HUES48 (cell line): ENCODE measurements around the gene DACT3.
A peak's percentile ranks its signal among the peaks of the same experiment; 100 is the strongest.

Experiments used
- H3K27ac ChIP-seq: one replicate; pipeline ENCODE4 v1.7.0; 2013; ENCODE audit warnings: low read depth, low read length, inconsistent platforms
- H3K27me3 ChIP-seq: 2 replicates; pipeline ENCODE4 v1.6.1; 2013; ENCODE audit warnings: mild to moderate bottlenecking, low read length; ENCODE audit not compliant: control insufficient read depth, insufficient read depth
- H3K36me3 ChIP-seq: 2 replicates; pipeline ENCODE4 v1.6.1; 2013; ENCODE audit warnings: low read length; ENCODE audit not compliant: control insufficient read depth, insufficient read depth
- H3K4me1 ChIP-seq: 2 replicates; pipeline ENCODE4 v1.6.1; 2013; ENCODE audit warnings: mild to moderate bottlenecking, low read length; ENCODE audit not compliant: control insufficient read depth, insufficient read depth
- H3K4me3 ChIP-seq: 2 replicates; pipeline ENCODE4 v1.5.1; 2013; ENCODE audit warnings: mild to moderate bottlenecking, low read depth, low read length
- H3K9ac ChIP-seq: 2 replicates; pipeline ENCODE4 v1.6.1; 2013; ENCODE audit warnings: mild to moderate bottlenecking, low read depth, low read length, moderate library complexity
- H3K9me3 ChIP-seq: 2 replicates; pipeline ENCODE4 v1.6.1; 2013; ENCODE audit warnings: low read length; ENCODE audit not compliant: control insufficient read depth, insufficient read depth

The DACT3 gene

GRCh38 chr19:46661735-46662592 lies 982 bp upstream of the DACT3 start:
- Histone ChIP-seq H3K36me3 (no peaks in the 10 kb centered on the region), H3K27ac (peak overlapping the region; percentile 49), H3K9ac (no peak overlapping the region), H3K9me3 (no peaks in the 10 kb centered on the region), H3K27me3 (peaks cover 9% of the 10 kb centered on the region), H3K4me1 (peaks cover 12% of the 10 kb centered on the region), H3K4me3 (peak overlapping the region; percentile 51)

GRCh38 chr19:46660551-46661019 lies 397 bp downstream of the DACT3 start:
- peaks cover 12% of the 10 kb centered on the region for H3K4me1 ChIP-seq
- no peak overlapping the region for H3K9ac ChIP-seq
- no peaks in the 10 kb centered on the region for H3K36me3 ChIP-seq
- peak overlapping the region; percentile 60 for H3K4me3 ChIP-seq
- H3K9me3 ChIP-seq, result no peaks in the 10 kb centered on the region
- H3K27ac ChIP-seq, result no peak overlapping the region
- H3K27me3 ChIP-seq, result peaks cover 9% of the 10 kb centered on the region

- H3K4me3 ChIP-seq, result peak overlapping the region; percentile 60
- H3K27me3 ChIP-seq, result peaks cover 9% of the 10 kb centered on the region
- H3K36me3 ChIP-seq, result no peaks in the 10 kb centered on the region
- peaks cover 13% of the 10 kb centered on the region for H3K4me1 ChIP-seq
- H3K9me3 ChIP-seq, result no peaks in the 10 kb centered on the region
- no peak overlapping the region for H3K27ac ChIP-seq
- no peak overlapping the region for H3K9ac ChIP-seq
Observed at GRCh38 chr19:46660008-46660517, 919 bp downstream of the DACT3 start.

- Histone ChIP-seq H3K27me3 (peaks cover 9% of the 10 kb centered on the region), H3K36me3 (no peaks in the 10 kb centered on the region), H3K27ac (no peak overlapping the region), H3K9ac (no peak overlapping the region), H3K9me3 (no peaks in the 10 kb centered on the region), H3K4me3 (peak overlapping the region; percentile 60), H3K4me1 (peaks cover 19% of the 10 kb centered on the region)
Observed at GRCh38 chr19:46659151-46660007, 1.6 kb downstream of the DACT3 start.

GRCh38 chr19:46656541-46656940 lies 4.4 kb downstream of the DACT3 start:
- peaks cover 20% of the 10 kb centered on the region for H3K4me1 ChIP-seq
- no peaks in the 10 kb centered on the region for H3K9me3 ChIP-seq

GRCh38 chr19:46654621-46655152 lies 6.3 kb downstream of the DACT3 start:
- Histone ChIP-seq H3K36me3 (no peaks in the 10 kb centered on the region), H3K27me3 (peaks cover 9% of the 10 kb centered on the region), H3K4me3 (no peak overlapping the region), H3K27ac (peak overlapping the region; percentile 53), H3K9ac (no peak overlapping the region), H3K9me3 (no peaks in the 10 kb centered on the region), H3K4me1 (peaks cover 16% of the 10 kb centered on the region)

More at GRCh38 chr19:46656541-46656940, 4.4 kb downstream of the DACT3 start:
- no peak overlapping the region for H3K4me3 ChIP-seq
- no peak overlapping the region for H3K27ac ChIP-seq
- H3K27me3 ChIP-seq, result peaks cover 9% of the 10 kb centered on the region
- no peak overlapping the region for H3K9ac ChIP-seq
- no peaks in the 10 kb centered on the region for H3K36me3 ChIP-seq

- Histone ChIP-seq H3K27me3 (peaks cover 48% of the 10 kb centered on the region), H3K36me3 (no peaks in the 10 kb centered on the region), H3K4me3 (no peak overlapping the region)
Observed at GRCh38 chr19:46650445-46650844, 10.5 kb downstream of the DACT3 start.

GRCh38 chr19:46648961-46649960 lies 11.7 kb downstream of the DACT3 start:
- Histone ChIP-seq H3K27ac (no peak overlapping the region), H3K4me1 (peaks cover 4% of the 10 kb centered on the region; the same call in 1 of the 2 replicates), H3K9me3 (no peaks in the 10 kb centered on the region), H3K9ac (no peak overlapping the region), H3K4me3 (peak overlapping the region; percentile 44; the same call in 1 of the 2 replicates), H3K36me3 (no peaks in the 10 kb centered on the region), H3K27me3 (peaks cover 50% of the 10 kb centered on the region)

More at GRCh38 chr19:46650445-46650844, 10.5 kb downstream of the DACT3 start:
- H3K9ac ChIP-seq, result no peak overlapping the region
- no peak overlapping the region for H3K27ac ChIP-seq
- H3K4me1 ChIP-seq, result peaks cover 12% of the 10 kb centered on the region
- H3K9me3 ChIP-seq, result no peaks in the 10 kb centered on the region

- H3K36me3 ChIP-seq, result no peaks in the 10 kb centered on the region
- peaks cover 50% of the 10 kb centered on the region for H3K27me3 ChIP-seq
- no peak overlapping the region for H3K27ac ChIP-seq
- peak overlapping the region; percentile 44; the same call in 1 of the 2 replicates for H3K4me3 ChIP-seq
- H3K4me1 ChIP-seq, result no peaks in the 10 kb centered on the region; the same call in 1 of the 2 replicates
- no peak overlapping the region for H3K9ac ChIP-seq
- no peaks in the 10 kb centered on the region for H3K9me3 ChIP-seq
Observed at GRCh38 chr19:46648060-46648960, 12.7 kb downstream of the DACT3 start.
